Neuron (in vitro differentiated cells): ENCODE measurements around the gene PEX10.

Source experiments
- H2AFZ ChIP-seq: one replicate; pipeline ENCODE4 v1.6.1; 2013; ENCODE audit warnings: low read depth, mild to moderate bottlenecking, inconsistent platforms, low read length, moderate library complexity
- H3K27me3 ChIP-seq: one replicate; pipeline ENCODE4 v1.6.1; 2013; ENCODE audit warnings: low read length; ENCODE audit not compliant: insufficient read depth
- H3K36me3 ChIP-seq: one replicate; pipeline ENCODE4 v1.6.1; 2013; ENCODE audit warnings: low read length; ENCODE audit not compliant: insufficient read depth
- H3K4me1 ChIP-seq: one replicate; pipeline ENCODE4 v1.6.1; 2013; ENCODE audit warnings: low read length; ENCODE audit not compliant: insufficient read depth
- H3K4me3 ChIP-seq: 2 replicates; pipeline ENCODE4 v1.5.1; 2013; ENCODE audit warnings: mild to moderate bottlenecking, low read length, moderate library complexity
- H3K9me3 ChIP-seq: one replicate; pipeline ENCODE4 v1.6.1; 2013; ENCODE audit warnings: low read length

The PEX10 gene

GRCh38 chr1:2383576-2383975 lies 28.8 kb downstream of the PEX10 start:
- H3K27me3 ChIP-seq = no peaks in the 10 kb centered on the region
- H3K4me3 ChIP-seq = no peak overlapping the region
- H3K36me3 ChIP-seq = peaks cover 12% of the 10 kb centered on the region
- no peak overlapping the region for H2AFZ ChIP-seq
- no peaks in the 10 kb centered on the region for H3K4me1 ChIP-seq
- H3K9me3 ChIP-seq = no peaks in the 10 kb centered on the region

- Histone ChIP-seq H3K9me3 (no peaks in the 10 kb centered on the region), H3K4me3 (no peak overlapping the region), H3K4me1 (no peaks in the 10 kb centered on the region), H3K36me3 (peaks cover 6% of the 10 kb centered on the region), H3K27me3 (no peaks in the 10 kb centered on the region), H2AFZ (no peak overlapping the region)
Measured at GRCh38 chr1:2382621-2383361, 29.6 kb downstream of the PEX10 start.

DNA sequence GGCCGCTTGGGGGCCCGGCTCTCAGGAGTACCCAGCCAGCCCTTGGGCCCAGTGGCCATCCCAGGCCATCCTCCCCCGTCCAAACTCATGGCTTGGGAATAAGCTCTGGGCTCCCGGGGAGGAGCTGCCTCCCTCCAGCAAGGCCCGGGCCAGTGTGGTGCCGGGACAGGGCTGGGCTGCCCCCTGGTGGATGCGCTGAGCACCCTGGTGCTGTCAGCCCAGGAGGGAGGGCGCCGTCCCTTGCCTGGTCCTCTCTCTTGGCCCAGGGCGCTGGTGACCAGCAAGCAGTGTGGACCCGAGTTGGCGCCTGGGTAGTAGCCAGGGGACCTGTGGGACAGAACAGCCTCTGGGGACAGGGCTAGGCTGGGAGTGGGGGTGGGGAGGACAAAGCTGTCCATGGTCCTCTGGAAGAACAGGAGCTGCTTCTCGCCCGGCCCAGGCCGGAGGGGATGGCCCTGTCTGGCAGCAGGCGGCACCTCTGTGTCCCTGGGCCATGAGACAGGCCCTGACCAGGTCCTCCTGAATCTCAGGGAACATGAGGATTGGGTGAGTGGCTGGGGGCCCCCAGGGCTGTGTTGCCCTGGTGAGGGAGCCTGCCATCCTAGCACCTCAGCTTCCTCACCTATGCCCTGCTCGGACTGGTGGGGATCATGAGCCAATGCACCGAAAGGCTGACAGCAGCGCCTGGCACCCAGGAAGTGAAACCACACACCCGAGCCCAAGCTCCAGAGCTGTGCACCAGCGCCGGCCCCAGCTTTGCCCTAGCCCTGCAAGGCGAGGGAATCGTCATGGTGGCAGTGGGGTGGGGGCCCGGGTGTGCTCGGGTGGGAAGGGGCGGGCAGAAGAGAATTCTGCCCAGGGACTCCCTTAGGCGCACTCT lies 30.4 kb downstream of the PEX10 start:
- H2AFZ ChIP-seq = no peak overlapping the region
- H3K4me3 ChIP-seq = no peak overlapping the region

DNA sequence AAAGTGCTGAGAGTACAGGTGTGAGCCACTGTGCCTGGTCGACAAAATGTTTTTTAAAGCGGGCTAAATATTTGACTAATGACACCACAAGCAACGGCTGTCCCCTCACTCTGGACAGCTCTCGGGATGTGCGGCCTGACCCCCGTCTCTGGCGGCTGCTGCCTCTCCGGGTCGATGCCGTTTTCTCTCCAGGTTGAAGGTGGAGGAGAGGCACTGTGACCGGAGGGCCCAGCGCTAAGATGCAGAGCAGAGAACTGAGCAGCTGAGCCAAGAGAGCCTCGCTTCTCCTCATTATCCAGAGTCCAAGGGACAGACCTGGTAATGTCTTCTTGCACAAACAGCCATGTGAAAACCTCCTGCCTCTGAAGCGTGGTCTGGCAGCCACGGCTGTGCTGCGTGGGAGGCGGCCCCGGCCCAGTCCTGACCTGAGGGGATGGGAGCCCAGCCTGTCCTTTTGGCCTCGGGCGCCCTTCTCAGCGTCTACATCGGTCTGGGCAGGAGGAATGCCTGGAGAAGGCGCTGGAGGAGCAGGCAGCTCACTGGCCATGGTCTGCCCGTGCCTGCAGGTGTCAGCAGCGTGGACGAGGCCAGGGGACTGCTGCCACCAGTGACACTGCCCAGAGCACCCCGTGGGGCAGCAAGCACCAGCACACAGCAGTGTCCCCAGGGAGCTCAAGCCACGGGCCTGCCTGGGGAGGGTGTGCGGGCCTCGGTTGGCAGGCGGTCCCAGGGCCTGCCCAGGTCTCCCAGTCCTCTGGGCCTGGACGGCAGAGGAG lies 31.4 kb downstream of the PEX10 start:
- H3K4me1 ChIP-seq = peaks cover 3% of the 10 kb centered on the region
- no peaks in the 10 kb centered on the region for H3K36me3 ChIP-seq
- no peaks in the 10 kb centered on the region for H3K27me3 ChIP-seq
- no peak overlapping the region for H2AFZ ChIP-seq
- H3K4me3 ChIP-seq = no peak overlapping the region
- H3K9me3 ChIP-seq = no peaks in the 10 kb centered on the region

More for the DNA sequence above, 30.4 kb downstream of the PEX10 start:
- peaks cover under 1% of the 10 kb centered on the region for H3K36me3 ChIP-seq
- no peaks in the 10 kb centered on the region for H3K27me3 ChIP-seq
- H3K4me1 ChIP-seq = no peaks in the 10 kb centered on the region
- H3K9me3 ChIP-seq = no peaks in the 10 kb centered on the region

DNA sequence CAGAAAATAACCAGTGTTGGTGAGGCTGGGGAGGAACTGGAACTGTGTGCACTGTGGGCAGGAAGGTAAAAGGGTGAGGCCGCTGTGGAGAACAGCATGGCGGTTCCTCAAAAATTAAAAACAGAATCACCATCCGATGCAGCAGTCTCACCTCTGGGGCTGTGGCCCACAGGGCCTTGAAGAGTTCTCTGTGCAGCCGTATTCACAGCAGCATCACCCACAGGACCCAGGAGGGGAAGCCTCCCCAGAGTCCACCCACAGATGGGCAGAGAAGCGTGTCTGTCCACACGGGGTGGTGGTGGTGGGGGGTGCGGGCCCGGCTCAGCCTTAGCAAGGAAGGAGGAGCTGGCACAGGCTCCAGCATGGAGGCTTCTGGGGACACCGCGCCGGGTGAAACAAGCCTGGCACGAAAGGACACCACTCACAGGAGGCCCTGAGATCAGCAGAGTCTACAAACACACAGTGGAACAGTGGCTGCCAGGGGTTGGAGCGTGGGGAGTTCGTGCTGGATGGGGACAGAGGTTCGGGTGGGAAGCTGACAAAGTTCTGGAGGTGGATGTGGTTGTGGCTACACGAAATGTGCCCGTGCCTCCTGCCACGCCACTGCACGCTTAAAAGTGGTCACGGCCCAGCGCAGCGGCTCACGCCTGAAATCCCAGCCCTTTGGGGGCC lies 32.5 kb downstream of the PEX10 start:
- no peaks in the 10 kb centered on the region for H3K27me3 ChIP-seq
- no peaks in the 10 kb centered on the region for H3K9me3 ChIP-seq
- no peaks in the 10 kb centered on the region for H3K36me3 ChIP-seq
- H3K4me1 ChIP-seq = peaks cover 6% of the 10 kb centered on the region
- no peak overlapping the region for H2AFZ ChIP-seq
- no peak overlapping the region for H3K4me3 ChIP-seq

DNA sequence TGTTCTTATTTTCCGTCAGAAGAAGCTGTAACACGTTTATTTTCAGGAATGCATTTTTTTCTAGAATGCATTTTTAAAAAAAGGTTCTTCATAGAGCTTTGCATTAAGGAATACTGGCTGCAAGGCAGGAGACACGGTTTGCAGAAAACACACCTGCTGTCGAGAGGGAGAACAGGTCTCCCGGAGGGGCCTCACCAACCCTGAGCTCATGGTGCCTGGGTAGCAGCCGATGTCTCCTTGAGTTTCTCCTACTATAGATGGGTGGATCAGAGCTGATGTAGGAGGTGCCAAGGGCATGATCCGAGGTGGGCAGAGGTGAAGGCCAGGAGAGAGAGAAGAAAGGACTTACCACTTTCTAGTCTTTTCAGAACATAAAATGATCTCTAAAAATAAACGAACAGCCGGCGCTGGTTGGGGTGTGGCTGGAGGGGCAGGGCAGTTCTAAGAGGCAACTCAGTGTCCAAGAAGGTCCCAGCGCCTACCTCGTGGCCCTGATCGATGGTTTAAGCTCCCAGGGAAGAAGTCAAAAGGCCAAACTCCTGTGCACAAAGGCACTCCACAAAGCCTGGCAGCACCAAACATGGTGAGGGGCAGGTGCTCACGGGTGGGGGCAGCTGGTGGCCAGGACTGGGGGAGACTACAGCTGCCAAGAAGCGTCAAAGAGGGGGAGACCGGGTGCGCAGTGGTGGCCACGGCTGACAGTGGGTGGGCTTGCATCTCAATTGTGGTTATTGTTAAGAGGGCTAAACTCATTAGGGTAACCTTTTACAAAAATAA lies 33.2 kb downstream of the PEX10 start:
- Histone ChIP-seq H2AFZ (no peak overlapping the region), H3K9me3 (no peaks in the 10 kb centered on the region), H3K36me3 (no peaks in the 10 kb centered on the region), H3K4me3 (no peak overlapping the region), H3K4me1 (peaks cover 6% of the 10 kb centered on the region), H3K27me3 (no peaks in the 10 kb centered on the region)

DNA sequence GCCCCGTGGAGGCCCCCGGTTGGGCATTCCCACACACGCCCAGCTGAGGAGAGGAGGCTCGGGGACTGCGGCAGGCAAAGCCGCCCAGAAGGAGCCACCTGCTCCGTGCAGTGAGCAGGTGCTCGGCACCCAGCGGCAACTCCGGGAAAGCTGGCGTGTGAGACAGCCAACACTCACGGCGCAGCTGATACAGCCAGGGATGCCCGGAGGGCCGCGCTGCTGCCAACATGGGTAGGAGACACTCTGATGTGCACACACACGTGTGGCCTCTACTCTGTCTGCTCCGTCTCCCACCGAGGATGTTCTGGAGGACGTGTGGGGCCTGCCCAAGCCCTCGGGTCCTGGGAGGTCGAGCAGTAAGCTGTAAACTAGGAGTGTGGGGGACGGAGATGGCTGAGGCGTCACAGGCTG lies 33.9 kb downstream of the PEX10 start:
- H3K9me3 ChIP-seq = no peaks in the 10 kb centered on the region
- peaks cover 6% of the 10 kb centered on the region for H3K4me1 ChIP-seq
- no peak overlapping the region for H2AFZ ChIP-seq
- H3K4me3 ChIP-seq = no peak overlapping the region
- H3K36me3 ChIP-seq = no peaks in the 10 kb centered on the region
- H3K27me3 ChIP-seq = no peaks in the 10 kb centered on the region

DNA sequence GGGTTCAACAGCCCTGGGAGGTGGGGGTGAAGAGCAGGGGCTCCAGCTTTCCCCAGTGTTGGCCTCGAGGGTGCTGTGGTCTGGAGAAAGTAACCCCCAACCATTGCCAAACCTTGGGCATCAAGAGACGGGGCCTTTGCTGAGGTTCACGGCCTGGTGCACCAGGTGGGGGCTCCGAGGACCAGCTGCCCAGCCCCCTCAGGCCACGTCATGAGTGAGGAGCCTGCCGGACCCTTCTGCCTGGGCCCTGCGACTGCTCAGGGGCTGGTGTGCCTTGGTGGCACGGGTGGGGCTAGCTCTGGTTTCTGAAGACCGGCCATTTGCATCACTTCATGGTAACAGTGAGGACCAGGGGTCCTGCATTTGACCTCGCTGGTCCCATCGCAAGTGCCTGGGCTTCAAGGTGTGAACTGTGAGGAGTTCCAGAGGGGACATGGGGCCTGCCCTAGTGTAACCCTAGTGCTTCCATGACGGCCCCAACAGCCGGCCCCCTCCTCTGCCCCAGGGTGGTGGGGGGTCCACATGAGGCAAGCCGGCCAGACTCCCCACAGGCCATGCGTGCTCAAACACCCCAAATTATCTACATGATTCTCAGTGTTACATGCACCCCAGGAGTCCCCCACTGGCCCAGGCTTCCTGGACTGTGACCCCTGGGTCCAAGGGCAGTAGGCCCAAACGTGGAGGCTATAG lies 34.5 kb downstream of the PEX10 start:
- H3K27me3 ChIP-seq = no peaks in the 10 kb centered on the region
- no peak overlapping the region for H3K4me3 ChIP-seq
- H3K4me1 ChIP-seq = peaks cover 6% of the 10 kb centered on the region

GRCh38 chr1:2376931-2377672 lies 35.3 kb downstream of the PEX10 start:
- H3K9me3 ChIP-seq = peaks cover 1% of the 10 kb centered on the region
- no peaks in the 10 kb centered on the region for H3K27me3 ChIP-seq
- no peak overlapping the region for H2AFZ ChIP-seq
- peaks cover 3% of the 10 kb centered on the region for H3K36me3 ChIP-seq
- peaks cover 6% of the 10 kb centered on the region for H3K4me1 ChIP-seq
- no peak overlapping the region for H3K4me3 ChIP-seq

More for the DNA sequence above, 34.5 kb downstream of the PEX10 start:
- Histone ChIP-seq H3K36me3 (no peaks in the 10 kb centered on the region), H3K9me3 (no peaks in the 10 kb centered on the region), H2AFZ (no peak overlapping the region)

DNA sequence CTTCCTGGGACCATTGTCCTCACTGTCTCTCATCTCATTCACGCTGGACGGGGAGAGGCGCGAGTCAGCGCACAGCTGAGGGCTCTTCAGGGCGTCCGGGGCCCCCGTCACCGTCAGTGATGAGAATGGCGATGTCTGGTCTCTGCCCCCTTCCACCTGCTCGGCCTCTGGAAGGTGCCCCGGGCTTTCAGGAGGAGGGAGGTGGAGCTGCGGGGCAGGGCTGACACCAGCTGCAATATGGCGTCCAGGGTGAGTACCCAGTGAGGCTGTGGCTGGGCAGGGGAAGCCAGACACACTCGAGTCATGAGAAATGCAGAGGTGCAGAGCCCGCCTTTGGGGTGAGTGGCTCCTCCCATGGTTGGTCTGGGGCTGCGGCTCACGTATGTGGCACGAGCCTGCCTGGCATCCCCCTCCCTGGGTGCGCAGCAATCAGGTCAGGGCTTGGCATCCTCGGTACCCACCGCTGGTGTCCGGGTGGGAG lies 36.1 kb downstream of the PEX10 start:
- H3K9me3 ChIP-seq = peaks cover 2% of the 10 kb centered on the region

DNA sequence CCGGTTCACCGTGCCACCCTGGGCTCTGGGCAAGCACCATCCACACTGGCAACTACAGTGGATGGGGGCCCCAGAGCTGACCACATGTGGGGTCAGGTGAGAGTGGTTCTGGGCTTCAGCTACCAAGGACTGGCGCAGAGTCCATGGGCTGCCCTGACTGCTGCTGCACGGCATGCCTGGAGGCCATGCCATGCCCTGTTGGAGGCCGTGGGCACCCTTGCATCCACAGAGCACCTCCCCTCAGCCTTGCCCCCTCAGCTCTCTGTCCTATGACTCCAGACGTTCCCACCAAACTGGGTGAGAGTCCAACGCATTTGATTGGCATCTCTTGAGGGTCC lies 36.5 kb downstream of the PEX10 start:
- Histone ChIP-seq H3K4me1 (peaks cover 6% of the 10 kb centered on the region), H3K27me3 (no peaks in the 10 kb centered on the region), H3K9me3 (peaks cover 2% of the 10 kb centered on the region), H3K4me3 (no peak overlapping the region), H3K36me3 (peaks cover 7% of the 10 kb centered on the region), H2AFZ (no peak overlapping the region)

More for the DNA sequence above, 36.1 kb downstream of the PEX10 start:
- H3K36me3 ChIP-seq = peaks cover 5% of the 10 kb centered on the region
- peaks cover 6% of the 10 kb centered on the region for H3K4me1 ChIP-seq
- H2AFZ ChIP-seq = no peak overlapping the region
- no peak overlapping the region for H3K4me3 ChIP-seq
- no peaks in the 10 kb centered on the region for H3K27me3 ChIP-seq
